Activated T-cell treated with anti-CD3 and anti-CD28 coated beads, Interleukin-2, amount 50 U/mL, for 4 hours (primary cell): ENCODE data around the gene PTGDS. TPM values are rescaled to one million over a fixed set of nuclear protein-coding genes. Genes with fewer than 3 reads are reported as not detected.

Experiments
- ATAC-seq, 2 donors: fragments of 200-7000 bp; cut with Tn5 transposase; one replicate each; pipeline ENCODE4 v1.10.0; 2021
- DNase-seq: peaks from one replicate; pipeline ENCODE4 v3.0.0-alpha.2; 2020
- H3K27me3 Mint-ChIP-seq: one replicate; pipeline ENCODE4 v1.8.0; 2021; ENCODE audit warnings: low read depth, mixed read lengths
- H3K36me3 Mint-ChIP-seq: one replicate; pipeline ENCODE4 v1.8.0; 2022; ENCODE audit warnings: mixed read lengths; ENCODE audit not compliant: insufficient read depth
- H3K4me1 Mint-ChIP-seq: one replicate; pipeline ENCODE4 v1.8.0; 2021; ENCODE audit warnings: low read depth, mixed read lengths
- H3K4me3 Mint-ChIP-seq: one replicate; pipeline ENCODE4 v1.8.0; 2021; ENCODE audit warnings: mild to moderate bottlenecking, moderate library complexity, mixed read lengths
- H3K9me3 Mint-ChIP-seq: one replicate; pipeline ENCODE4 v1.8.0; 2021; ENCODE audit warnings: mixed read lengths
- total RNA-seq, 3 donors: library from RNA; stranded (reverse); gene quantifications; one replicate each; pipeline ENCODE4 v1.2.1, GENCODE V29; 2021

PTGDS gene
- total RNA-seq, 3 donors from 2014 or later: 0.30 to 0.51 TPM; not detected in 1

GRCh38 chr9:137017791-137018497, 40.6 kb downstream of the PTGDS start:
- H3K36me3 Mint-ChIP-seq: no peaks in the 10 kb centered on the region
- no peaks in the 10 kb centered on the region for H3K27me3 Mint-ChIP-seq
- no peaks in the 10 kb centered on the region for H3K9me3 Mint-ChIP-seq
- DNase-seq (no peak), ATAC-seq (no peak)
- no peak overlapping the region for H3K4me3 Mint-ChIP-seq
- H3K4me1 Mint-ChIP-seq: peaks cover 2% of the 10 kb centered on the region

GRCh38 chr9:137018761-137019559, 41.7 kb downstream of the PTGDS start:
- no peak for ATAC-seq
- no peaks in the 10 kb centered on the region for H3K9me3 Mint-ChIP-seq
- no peaks in the 10 kb centered on the region for H3K27me3 Mint-ChIP-seq
- peaks cover 2% of the 10 kb centered on the region for H3K4me1 Mint-ChIP-seq
- H3K4me3 Mint-ChIP-seq: no peak overlapping the region
- DNase-seq: no peak
- no peaks in the 10 kb centered on the region for H3K36me3 Mint-ChIP-seq

GRCh38 chr9:137019891-137020683, 42.8 kb downstream of the PTGDS start:
- DNase-seq (no peak), ATAC-seq (no peak)
- H3K4me1 Mint-ChIP-seq: peaks cover 2% of the 10 kb centered on the region
- H3K36me3 Mint-ChIP-seq: no peaks in the 10 kb centered on the region
- no peaks in the 10 kb centered on the region for H3K9me3 Mint-ChIP-seq
- H3K27me3 Mint-ChIP-seq: no peaks in the 10 kb centered on the region
- H3K4me3 Mint-ChIP-seq: no peak overlapping the region

GRCh38 chr9:137020771-137021567, 43.7 kb downstream of the PTGDS start:
- no peaks in the 10 kb centered on the region for H3K9me3 Mint-ChIP-seq
- DNase-seq (no peak), ATAC-seq (no peak)
- H3K4me1 Mint-ChIP-seq: peaks cover 2% of the 10 kb centered on the region
- no peaks in the 10 kb centered on the region for H3K36me3 Mint-ChIP-seq
- no peak overlapping the region for H3K4me3 Mint-ChIP-seq
- H3K27me3 Mint-ChIP-seq: no peaks in the 10 kb centered on the region

- no peak overlapping the region for H3K4me3 Mint-ChIP-seq
- no peaks in the 10 kb centered on the region for H3K9me3 Mint-ChIP-seq
- no peak for DNase-seq
- H3K36me3 Mint-ChIP-seq: no peaks in the 10 kb centered on the region
- peaks cover 3% of the 10 kb centered on the region for H3K4me1 Mint-ChIP-seq
- no peaks in the 10 kb centered on the region for H3K27me3 Mint-ChIP-seq
- no peak for ATAC-seq
Measured at GRCh38 chr9:137021568-137021978, 44.3 kb downstream of the PTGDS start.

GRCh38 chr9:137021979-137022661, 44.8 kb downstream of the PTGDS start:
- Mint-ChIP-seq H3K9me3 (no peaks in the 10 kb centered on the region), H3K36me3 (no peaks in the 10 kb centered on the region), H3K27me3 (no peaks in the 10 kb centered on the region), H3K4me1 (peaks cover 8% of the 10 kb centered on the region), H3K4me3 (no peak overlapping the region)
- ATAC-seq: peak; percentile 87 to 92
- peak; percentile 70 for DNase-seq

- Mint-ChIP-seq H3K36me3 (no peaks in the 10 kb centered on the region), H3K4me3 (no peak overlapping the region), H3K9me3 (no peaks in the 10 kb centered on the region), H3K27me3 (no peaks in the 10 kb centered on the region), H3K4me1 (peaks cover 10% of the 10 kb centered on the region)
- no peak for ATAC-seq
- no peak for DNase-seq
Measured at GRCh38 chr9:137022662-137023008, 45.3 kb downstream of the PTGDS start.

GRCh38 chr9:137023157-137023556, 45.9 kb downstream of the PTGDS start:
- no peaks in the 10 kb centered on the region for H3K36me3 Mint-ChIP-seq
- no peaks in the 10 kb centered on the region for H3K27me3 Mint-ChIP-seq
- no peak for ATAC-seq

GRCh38 chr9:137023583-137023991, 46.3 kb downstream of the PTGDS start:
- Mint-ChIP-seq H3K9me3 (no peaks in the 10 kb centered on the region), H3K4me1 (peaks cover 10% of the 10 kb centered on the region), H3K4me3 (no peak overlapping the region), H3K27me3 (no peaks in the 10 kb centered on the region), H3K36me3 (no peaks in the 10 kb centered on the region)
- no peak for ATAC-seq
- DNase-seq: no peak

More at GRCh38 chr9:137023157-137023556, 45.9 kb downstream of the PTGDS start:
- Mint-ChIP-seq H3K9me3 (no peaks in the 10 kb centered on the region), H3K4me3 (no peak overlapping the region), H3K4me1 (peaks cover 10% of the 10 kb centered on the region)
- no peak for DNase-seq

GRCh38 chr9:137025517-137025966, 48.2 kb downstream of the PTGDS start:
- Mint-ChIP-seq H3K4me3 (no peak overlapping the region), H3K36me3 (no peaks in the 10 kb centered on the region), H3K9me3 (no peaks in the 10 kb centered on the region), H3K27me3 (no peaks in the 10 kb centered on the region), H3K4me1 (peaks cover 26% of the 10 kb centered on the region)
- ATAC-seq: no peak
- no peak for DNase-seq

- no peaks in the 10 kb centered on the region for H3K27me3 Mint-ChIP-seq
- H3K4me3 Mint-ChIP-seq: peak overlapping the region; percentile 78
- peaks cover 32% of the 10 kb centered on the region for H3K4me1 Mint-ChIP-seq
- H3K9me3 Mint-ChIP-seq: no peaks in the 10 kb centered on the region
- no peaks in the 10 kb centered on the region for H3K36me3 Mint-ChIP-seq
- ATAC-seq (no peak), DNase-seq (no peak)
Measured at GRCh38 chr9:137026384-137026783, 49.1 kb downstream of the PTGDS start.

- no peak for DNase-seq
- Mint-ChIP-seq H3K4me3 (peak overlapping the region; percentile 78), H3K9me3 (no peaks in the 10 kb centered on the region)
Measured at GRCh38 chr9:137026828-137027227, 49.5 kb downstream of the PTGDS start.

More at GRCh38 chr9:137026828-137027227, 49.5 kb downstream of the PTGDS start:
- peaks cover 34% of the 10 kb centered on the region for H3K4me1 Mint-ChIP-seq
- no peaks in the 10 kb centered on the region for H3K27me3 Mint-ChIP-seq
- H3K36me3 Mint-ChIP-seq: no peaks in the 10 kb centered on the region
- ATAC-seq: no peak
